ENCODE results near the gene VIPR2.

GRCh38 chr7:159007364-159007995 is 137.2 kb downstream of the VIPR2 start:
- TF ChIP-seq CTCF (IDR thresholded peaks at IDR 0.05) (no peak), POLR2A (IDR thresholded peaks at IDR 0.05) (no peak)
